ENCODE data around the gene MOB4.
A peak's percentile ranks its signal among the peaks of the same experiment; 100 is the strongest.
"Not testable (repeated sequence)": the region's sequence is repeated elsewhere in the genome, so short reads cannot be mapped to it uniquely, and the experiment has no call there.

MOB4 gene

GRCh38 chr2:197515315-197515738 lies 539 bp upstream of the MOB4 start:
- peak; percentile 94 for DNase-seq

- no peak for DNase-seq
Observed at GRCh38 chr2:197516393-197516761, 511 bp downstream of the MOB4 start.

GRCh38 chr2:197517150-197517549 lies 1.3 kb downstream of the MOB4 start:
- no peak for DNase-seq

GRCh38 chr2:197538412-197538811 lies 22.5 kb downstream of the MOB4 start:
- DNase-seq = no peak

- DNase-seq = no peak
Observed at GRCh38 chr2:197539734-197540133, 23.9 kb downstream of the MOB4 start.

- no peak for DNase-seq
Observed at GRCh38 chr2:197543206-197543605, 27.3 kb downstream of the MOB4 start.

- DNase-seq = no peak
Observed at GRCh38 chr2:197547163-197547900, 31.5 kb downstream of the MOB4 start.

- no peak for DNase-seq
Observed at GRCh38 chr2:197548582-197548981, 32.7 kb downstream of the MOB4 start.

GRCh38 chr2:197551260-197551659 lies 35.4 kb downstream of the MOB4 start:
- not testable (repeated sequence) for DNase-seq

- DNase-seq = no peak
Observed at GRCh38 chr2:197555467-197555866, 39.6 kb downstream of the MOB4 start.

- no peak for DNase-seq
Observed at GRCh38 chr2:197556456-197556855, 40.6 kb downstream of the MOB4 start.

- no peak for DNase-seq
Observed at GRCh38 chr2:197558393-197558792, 42.5 kb downstream of the MOB4 start.

GRCh38 chr2:197559681-197560080 lies 43.8 kb downstream of the MOB4 start:
- DNase-seq = no peak

GRCh38 chr2:197560146-197560665 lies 44.3 kb downstream of the MOB4 start:
- no peak for DNase-seq

GRCh38 chr2:197571627-197572271 lies 55.9 kb downstream of the MOB4 start:
- no peak for DNase-seq

GRCh38 chr2:197573608-197574007 lies 57.7 kb downstream of the MOB4 start:
- DNase-seq = no peak

- DNase-seq = no peak
Observed at GRCh38 chr2:197575987-197576386, 60.1 kb downstream of the MOB4 start.

GRCh38 chr2:197576631-197577030 lies 60.8 kb downstream of the MOB4 start:
- DNase-seq = no peak

- no peak for DNase-seq
Observed at GRCh38 chr2:197577446-197577845, 61.6 kb downstream of the MOB4 start.

GRCh38 chr2:197578294-197578693 lies 62.4 kb downstream of the MOB4 start:
- DNase-seq = not testable (repeated sequence)

GRCh38 chr2:197580166-197580565 lies 64.3 kb downstream of the MOB4 start:
- not testable (repeated sequence) for DNase-seq

- not testable (repeated sequence) for DNase-seq
Observed at GRCh38 chr2:197587255-197587654, 71.4 kb downstream of the MOB4 start.

GRCh38 chr2:197591339-197592072 lies 75.6 kb downstream of the MOB4 start:
- no peak for DNase-seq

GRCh38 chr2:197596766-197597165 lies 80.9 kb downstream of the MOB4 start:
- no peak for DNase-seq

Data from NCI-H524 treated with DMSO at 0.1 percent for 48 hours (cell line).